GM19467 (cell line): ENCODE measurements around the gene ESPNL.
"Not testable (repeated sequence)": the region's sequence is repeated elsewhere in the genome, so short reads cannot be mapped to it uniquely, and the experiment has no call there.

Experiments used
- ATAC-seq: cut with Tn5 transposase; IDR thresholded peaks from one replicate; pipeline ENCODE4 v1.9.1; 2021; ENCODE audit warnings: mild to moderate bottlenecking, moderate library complexity; ENCODE audit not compliant: unreplicated experiment

ESPNL gene

DNA sequence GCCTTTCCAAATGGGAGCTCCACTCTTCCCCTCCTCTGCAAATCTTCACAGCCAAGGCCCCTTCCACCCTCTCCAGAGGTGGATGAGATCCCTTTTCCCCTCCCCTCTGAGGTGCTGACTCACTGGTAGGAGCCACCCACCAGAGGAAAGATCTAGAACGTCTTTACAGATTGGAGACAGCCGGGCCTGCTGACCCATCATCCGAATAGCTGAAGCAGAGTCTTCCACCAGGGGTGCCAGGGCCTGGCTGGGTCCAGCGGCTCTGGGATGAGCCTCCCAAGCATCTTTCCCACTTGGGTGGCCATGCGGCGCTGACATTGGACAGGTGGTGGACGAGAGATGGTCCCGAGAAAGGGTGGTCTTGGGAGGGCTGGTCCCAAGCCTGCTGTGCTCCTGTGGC is 67.6 kb downstream of the ESPNL start:
- no peak for ATAC-seq

DNA sequence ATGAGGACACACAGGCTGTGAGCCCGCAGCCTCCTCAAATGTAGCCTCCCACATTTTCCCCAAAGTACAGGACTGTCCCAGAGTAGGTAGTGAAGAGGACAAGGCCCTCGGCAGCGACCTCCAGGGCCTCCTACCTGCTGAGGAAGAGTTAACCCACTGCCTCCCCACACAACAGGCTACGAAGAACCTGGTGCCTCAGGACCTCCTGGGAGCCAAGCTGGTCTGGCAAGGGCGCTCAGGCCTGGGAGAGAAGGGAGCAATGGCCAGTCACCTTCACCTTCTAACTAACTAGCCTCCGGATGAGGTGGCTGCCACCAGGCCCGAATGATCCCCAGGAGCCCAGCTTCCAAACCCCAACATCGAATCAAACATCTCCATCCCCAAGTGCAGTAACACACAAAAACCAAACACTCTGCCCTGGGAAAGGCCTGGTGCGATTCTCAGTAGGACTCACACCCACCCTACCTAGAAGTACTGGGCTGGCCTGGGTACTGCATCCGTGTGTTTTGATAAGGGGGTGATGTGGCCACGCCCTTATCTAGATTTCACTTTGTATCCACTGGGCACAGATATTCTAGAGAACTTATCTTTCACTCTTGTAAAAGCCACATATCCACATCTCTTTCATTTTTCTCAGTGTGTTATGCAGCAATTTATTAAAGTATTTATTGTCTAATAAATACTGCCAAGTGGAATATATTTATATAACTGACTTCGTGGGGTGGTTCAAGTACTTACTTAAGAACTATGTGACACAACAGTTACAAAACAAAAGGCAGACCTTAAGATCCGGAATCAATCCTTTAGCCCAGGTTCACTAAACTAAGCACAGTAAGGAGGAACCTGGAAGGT is 68.3 kb downstream of the ESPNL start:
- ATAC-seq, result no peak

DNA sequence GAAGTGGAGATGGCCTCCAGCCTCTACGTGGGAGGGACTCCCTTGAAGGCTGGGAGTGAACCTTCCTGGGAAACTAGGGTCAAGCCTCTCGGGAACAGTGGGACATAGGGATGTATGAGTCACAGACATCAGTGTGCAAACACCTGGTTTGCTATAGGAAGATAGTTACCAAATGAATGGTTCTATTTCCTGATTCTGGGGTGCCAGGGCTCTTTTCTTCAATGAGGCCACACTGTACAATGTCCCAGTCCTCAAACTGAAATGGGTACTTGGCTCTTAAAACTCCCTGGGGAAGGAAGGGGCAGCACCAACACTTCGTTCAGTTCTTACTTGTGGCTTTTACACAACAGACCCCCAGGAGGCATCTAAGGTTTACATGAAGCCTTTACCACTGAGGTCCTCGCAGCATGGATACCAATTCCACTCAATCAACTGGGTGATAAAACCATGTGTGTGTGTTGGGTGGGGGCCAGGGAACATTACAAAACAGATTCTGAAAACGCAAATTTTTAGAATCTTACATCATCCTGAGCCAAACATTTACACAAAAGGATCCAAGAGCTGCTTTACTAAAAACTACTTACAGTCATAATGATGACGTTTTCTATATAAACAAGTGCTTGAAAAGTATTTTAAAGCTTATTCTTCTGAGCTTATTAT is 69.0 kb downstream of the ESPNL start:
- ATAC-seq, result no peak

DNA sequence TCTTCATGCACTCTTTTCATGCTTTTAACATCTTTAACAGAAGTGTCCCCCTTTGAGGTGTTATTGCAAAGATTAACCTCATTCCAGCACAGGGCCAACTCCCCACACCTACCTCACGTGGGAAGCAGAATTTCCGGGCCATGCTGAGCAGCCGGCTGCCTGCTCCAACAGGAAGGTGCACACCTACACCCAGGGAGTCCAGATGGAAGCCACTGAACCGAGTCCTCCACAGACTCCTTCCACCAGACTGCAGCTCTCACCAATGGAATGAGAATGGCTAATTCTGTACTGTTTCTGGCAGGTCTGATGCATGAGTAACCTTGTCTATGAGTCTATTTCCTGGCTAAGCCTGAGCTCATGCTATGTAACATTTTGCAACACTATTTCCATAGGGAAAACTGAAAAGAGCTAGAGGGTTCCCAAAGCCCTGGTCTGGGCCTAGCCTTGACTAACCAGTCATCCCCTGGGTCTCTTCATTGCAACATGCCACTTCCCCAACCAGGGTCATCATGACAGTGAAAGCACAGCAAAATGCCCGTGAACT is 69.6 kb downstream of the ESPNL start:
- no peak for ATAC-seq

DNA sequence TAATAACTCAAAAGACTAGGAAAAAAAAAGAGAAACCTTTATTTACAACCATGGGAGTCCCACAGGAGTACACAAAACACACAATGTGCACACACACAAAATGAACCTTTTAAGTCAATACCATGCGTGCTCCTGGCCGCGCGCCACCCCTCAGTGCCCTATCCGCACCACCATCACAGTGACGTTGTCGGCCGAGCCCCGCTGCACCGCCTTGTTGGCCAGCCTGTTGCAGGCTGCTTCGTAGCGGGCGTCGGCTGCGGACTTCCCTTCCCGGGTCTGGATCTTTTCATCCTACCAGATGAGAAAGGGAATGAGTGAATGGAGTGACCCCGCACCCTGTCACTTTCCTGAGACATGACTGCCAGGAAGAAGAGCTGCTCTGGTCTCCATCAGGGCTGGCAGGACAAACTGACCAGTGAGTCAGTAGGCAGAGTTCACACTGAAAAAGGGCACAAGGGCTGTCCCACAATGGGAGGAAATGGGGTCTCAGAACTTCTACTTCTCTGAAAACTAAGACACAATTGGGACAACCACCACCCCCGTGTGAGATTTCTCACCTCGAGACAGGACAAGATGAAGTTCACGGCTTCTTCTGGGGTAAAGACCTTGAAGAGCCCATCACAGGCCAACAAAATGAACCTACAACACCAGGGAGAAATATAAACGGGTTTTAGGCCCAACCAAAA is 70.4 kb downstream of the ESPNL start:
- no peak for ATAC-seq

DNA sequence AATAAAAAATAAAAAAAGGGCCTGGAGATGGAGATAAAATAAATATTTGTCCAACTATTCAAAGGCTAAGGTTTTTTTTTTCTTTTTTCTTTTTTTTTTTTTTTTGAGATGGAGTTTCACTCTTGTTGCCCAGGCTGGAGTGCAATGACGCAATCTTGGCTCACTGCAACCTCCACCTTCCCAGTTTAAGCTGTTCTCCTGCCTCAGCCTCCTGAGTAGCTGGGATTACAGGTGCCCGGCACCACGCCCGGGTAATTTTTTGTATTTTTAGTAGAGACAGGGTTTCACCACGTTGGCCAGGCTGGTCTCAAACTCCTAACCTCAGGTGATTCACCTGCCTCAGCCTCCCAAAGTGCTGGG is 70.9 kb downstream of the ESPNL start:
- not testable (repeated sequence) for ATAC-seq

DNA sequence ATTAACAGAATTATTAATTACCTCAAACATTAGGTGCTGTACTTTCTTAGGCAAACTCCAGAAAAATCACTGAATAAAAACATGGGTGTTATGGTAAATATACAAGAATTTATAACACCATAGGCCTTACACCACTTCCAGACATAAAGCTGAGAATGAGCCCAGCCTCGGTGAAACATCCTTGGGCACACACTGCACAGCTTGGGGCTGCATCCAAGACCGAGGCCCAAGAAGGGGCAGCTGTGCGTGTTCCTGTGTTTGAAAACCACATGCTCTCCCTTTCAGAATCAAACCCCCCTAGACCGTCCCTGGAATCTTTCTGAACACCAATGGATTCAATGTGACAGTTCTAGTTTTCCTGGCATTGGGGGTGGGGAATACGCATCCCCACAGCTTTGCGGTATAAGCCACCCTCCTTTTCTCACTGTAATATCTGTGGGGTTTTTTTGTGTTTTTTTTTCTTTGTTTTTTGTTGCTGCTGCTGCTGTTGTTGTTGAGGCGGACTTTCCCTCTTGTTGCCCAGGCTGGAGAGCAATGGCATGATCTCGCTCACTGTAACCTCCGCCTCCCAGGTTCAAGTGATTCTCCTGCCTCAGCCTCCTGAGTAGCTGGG is 71.5 kb downstream of the ESPNL start:
- no peak for ATAC-seq

DNA sequence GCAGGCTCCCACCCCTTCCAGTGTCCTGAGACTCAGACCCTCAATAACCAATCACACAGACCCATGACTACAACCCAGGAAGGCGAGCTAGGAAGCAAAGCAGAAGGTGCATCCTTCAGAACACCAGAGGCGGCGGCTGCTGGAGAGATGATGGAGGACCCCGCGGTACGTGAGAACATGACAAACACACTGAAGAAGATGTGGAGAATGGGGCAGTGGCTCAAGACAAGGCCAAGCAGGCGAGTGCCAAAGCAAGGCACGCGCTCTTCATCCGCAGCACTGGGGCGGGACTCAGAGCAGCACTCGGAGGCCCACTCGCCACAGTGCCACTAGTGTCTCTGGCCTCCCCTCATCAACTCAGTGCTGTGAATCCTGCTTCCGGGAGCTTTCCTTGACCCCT is 72.3 kb downstream of the ESPNL start:
- ATAC-seq, result no peak

DNA sequence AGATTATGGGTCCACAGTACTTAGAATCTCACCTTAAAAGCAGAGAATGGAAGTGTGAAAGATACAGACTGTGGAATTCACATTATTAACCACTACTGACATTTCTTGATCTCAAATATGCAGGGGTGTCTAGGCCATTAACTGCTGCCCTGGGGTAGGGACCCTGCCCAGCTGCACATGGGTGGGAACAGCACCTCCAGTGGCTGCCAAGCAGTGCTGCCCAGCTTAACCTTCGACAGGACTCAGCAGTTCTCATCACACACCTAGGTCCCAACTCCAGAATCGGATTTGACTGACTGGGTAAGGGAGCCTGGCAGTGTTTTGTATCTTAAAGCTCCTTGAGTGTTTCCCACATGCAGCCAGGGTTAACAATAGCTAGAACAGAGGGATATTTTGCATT is 73.6 kb downstream of the ESPNL start:
- no peak for ATAC-seq

DNA sequence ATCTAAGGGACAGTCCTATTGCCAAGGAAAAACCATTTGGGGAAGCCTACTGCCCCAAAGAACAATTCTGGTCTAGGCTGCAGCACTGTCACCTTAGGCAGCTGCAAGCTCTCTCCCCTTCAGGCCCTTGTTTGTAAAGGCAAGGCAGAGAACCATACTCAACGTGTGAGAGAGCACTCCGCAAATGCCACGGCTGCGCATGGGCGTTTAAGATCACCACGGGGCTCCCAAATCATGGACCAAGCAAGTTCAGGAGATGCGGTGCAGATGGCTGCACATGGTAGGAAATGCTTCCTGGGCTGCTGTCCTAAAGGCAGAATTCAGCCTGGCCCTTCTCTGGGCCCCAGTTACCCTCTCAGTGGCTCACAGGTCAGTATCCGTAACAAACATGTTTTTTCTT is 74.2 kb downstream of the ESPNL start:
- ATAC-seq, result no peak

DNA sequence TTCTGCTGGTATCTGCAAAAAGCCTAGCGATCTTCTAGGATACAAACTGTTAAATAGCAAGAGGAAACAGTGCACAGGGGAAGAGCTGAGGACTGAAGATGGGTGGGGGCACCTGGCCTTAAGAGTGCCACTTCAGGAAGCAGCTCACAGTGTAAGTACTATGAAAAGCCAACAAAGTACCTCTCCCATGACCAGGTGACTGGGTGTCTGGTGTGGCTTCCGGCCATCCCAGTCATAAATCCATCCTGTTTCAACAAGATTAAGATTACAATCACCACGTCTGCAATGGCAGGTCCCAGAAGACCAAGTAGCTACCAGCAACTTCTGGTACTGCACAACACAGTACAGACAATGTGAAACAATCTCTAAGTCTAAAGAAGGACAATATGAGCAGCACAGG is 74.6 kb downstream of the ESPNL start:
- no peak for ATAC-seq

DNA sequence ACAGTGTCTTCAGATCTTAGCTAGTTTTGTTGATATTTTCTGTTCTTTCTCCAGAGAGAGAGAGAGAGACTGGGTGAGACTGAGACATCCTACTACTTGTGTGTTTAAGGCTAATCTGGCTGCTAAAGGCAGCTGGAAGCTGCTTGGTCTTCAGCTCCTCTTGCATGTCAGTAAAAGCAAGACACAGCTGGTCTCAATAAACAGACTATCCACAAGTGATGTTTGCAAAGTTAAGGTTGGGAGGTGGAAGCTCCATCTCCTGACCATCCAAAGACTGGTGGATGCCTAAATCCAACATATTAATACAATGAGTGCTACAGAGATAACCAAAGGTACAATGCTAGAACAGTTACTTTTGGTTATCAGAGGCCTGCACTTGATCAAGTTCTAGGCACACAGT is 76.5 kb downstream of the ESPNL start:
- ATAC-seq, result no peak

DNA sequence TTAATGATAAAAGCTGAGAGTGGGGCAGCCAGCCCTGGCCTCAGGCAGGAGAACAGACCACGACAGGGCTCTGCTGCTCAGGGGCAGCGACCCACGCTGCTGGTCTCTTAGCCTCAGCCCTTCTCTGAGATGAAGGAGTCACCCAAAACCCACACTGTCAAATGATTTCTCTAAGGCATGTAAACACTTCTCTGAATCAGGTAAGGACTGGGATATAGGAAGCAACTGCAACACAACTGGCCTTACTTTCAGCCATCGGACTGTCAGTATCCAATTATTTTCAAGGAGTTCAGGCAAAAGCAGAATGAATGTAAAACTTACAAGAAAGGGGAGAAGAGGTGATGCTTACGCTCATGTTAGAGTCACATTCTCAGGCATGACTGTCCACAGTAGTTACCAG is 80.4 kb downstream of the ESPNL start:
- ATAC-seq, result no peak

DNA sequence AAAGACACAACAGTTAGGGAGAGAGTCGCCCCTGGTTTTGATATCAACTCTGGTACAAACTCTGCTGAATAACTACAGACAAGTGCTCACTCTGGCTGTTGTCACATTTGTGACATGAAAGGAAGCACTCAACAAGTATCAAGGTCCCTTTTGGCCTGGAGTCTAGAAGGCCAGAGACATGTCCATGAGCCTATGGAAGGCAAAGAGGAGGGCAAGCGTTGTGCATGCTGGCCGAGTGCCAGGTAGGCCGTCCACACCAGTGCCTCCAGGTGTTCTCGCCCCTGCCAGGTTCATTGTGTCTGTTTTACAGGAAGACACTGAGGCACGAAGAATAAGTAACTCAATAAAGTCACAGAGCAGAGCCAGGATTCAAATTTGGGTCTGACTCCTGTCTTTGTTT is 82.2 kb downstream of the ESPNL start:
- ATAC-seq, result no peak
